IPS DF 19.7 (cell line): ENCODE measurements around the gene KRT28.
"Not testable (repeated sequence)": the region's sequence is repeated elsewhere in the genome, so short reads cannot be mapped to it uniquely, and the experiment has no call there.

Experiments used
- DNase-seq: peaks from one replicate; pipeline ENCODE4 v3.0.0-alpha.2; 2013; ENCODE audit warnings: low read depth, low spot score

Gene KRT28

GRCh38 chr17:40779181-40779909 is 20.4 kb downstream of the KRT28 start:
- no peak for DNase-seq

- DNase-seq, result no peak
Measured at GRCh38 chr17:40778461-40778860, 21.3 kb downstream of the KRT28 start.

GRCh38 chr17:40777971-40778370 is 21.8 kb downstream of the KRT28 start:
- DNase-seq, result no peak

- DNase-seq, result no peak
Measured at GRCh38 chr17:40777459-40777858, 22.3 kb downstream of the KRT28 start.

GRCh38 chr17:40775945-40776344 is 23.8 kb downstream of the KRT28 start:
- DNase-seq, result no peak

GRCh38 chr17:40772101-40772500 is 27.7 kb downstream of the KRT28 start, which contains the start of gene KRT26:
Gene KRT26 (minus strand): TSS chr17:40772201. CDS start chr17:40772113, 88 bp downstream.
- no peak for DNase-seq

- no peak for DNase-seq
Measured at GRCh38 chr17:40765657-40766056, 34.1 kb downstream of the KRT28 start.

GRCh38 chr17:40763752-40764151 is 36.0 kb downstream of the KRT28 start:
- DNase-seq, result no peak

GRCh38 chr17:40760105-40761016 is 39.4 kb downstream of the KRT28 start:
- DNase-seq, result no peak

GRCh38 chr17:40755231-40755630 is 44.5 kb downstream of the KRT28 start, which contains the start of gene KRT25:
Gene KRT25 (minus strand): TSS chr17:40755331. CDS start chr17:40755271, 60 bp downstream.
- no peak for DNase-seq

- DNase-seq, result no peak
Measured at GRCh38 chr17:40753804-40754203, 46.0 kb downstream of the KRT28 start.

GRCh38 chr17:40751065-40751464 is 48.7 kb downstream of the KRT28 start:
- DNase-seq, result no peak

- DNase-seq, result no peak
Measured at GRCh38 chr17:40750391-40750790, 49.4 kb downstream of the KRT28 start.

- DNase-seq, result not testable (repeated sequence)
Measured at GRCh38 chr17:40748666-40749065, 51.1 kb downstream of the KRT28 start.
